ENCODE results near the gene OR5AU1. TPM values are rescaled to one million over a fixed set of nuclear protein-coding genes. Genes with fewer than 3 reads are reported as not detected.

Gene OR5AU1
- total and polyA plus RNA-seq, 2 of the 13 experiments (the other 11 are each of a cell fraction or from before 2014, with no cell fraction given), result not detected

DNA sequence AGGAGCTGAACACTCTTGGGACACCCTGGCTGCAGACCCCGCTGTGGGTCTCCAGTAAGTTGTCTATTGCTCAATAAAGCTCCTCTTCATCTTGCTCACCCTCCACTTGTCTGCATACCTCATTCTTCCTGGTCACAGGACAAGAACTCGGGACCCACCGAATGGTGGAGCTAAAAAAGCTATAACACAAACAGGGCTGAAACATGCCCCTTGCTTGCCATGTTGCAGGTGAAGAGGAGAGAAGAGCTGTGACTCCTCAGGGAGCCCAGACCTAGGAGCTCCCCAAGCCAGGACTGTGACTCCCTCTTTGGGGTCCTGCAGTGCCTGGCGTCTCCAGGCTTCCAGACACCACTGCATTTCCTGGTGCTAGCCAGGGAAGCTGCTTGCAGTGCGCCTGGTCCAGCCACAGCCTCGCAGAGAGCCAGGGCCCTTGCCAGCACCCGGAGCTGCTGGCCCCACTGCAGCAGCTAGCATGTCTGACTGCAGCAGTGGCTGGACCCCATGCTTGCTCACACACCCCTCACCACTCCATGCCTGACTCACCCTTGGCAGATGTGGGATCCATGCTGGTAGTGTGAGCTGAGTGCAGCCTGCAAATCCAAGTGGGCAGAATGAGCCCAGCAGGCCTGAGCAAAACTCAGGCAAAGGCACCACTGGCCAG, 37.1 kb upstream of the OR5AU1 start (continued):
- TF ChIP-seq ZC3H4 (CRISPR knock-in tag; IDR thresholded peaks at IDR 0.05; ENCODE audit: borderline replicate concordance) (no peak), ASH2L (IDR thresholded peaks at IDR 0.05; ENCODE audit: insufficient read length, low read depth, low read length) (no peak), GFI1 (CRISPR knock-in tag; IDR thresholded peaks at IDR 0.05; ENCODE audit: borderline replicate concordance) (no peak), SP1 (IDR thresholded peaks at IDR 0.05) (no peak), SP1 (CRISPR knock-in tag; IDR thresholded peaks at IDR 0.05) (no peak), HDAC6 (IDR thresholded peaks at IDR 0.05; ENCODE audit: low read depth, low read length) (no peak), ZNF30 (CRISPR knock-in tag; IDR thresholded peaks at IDR 0.05) (no peak), SRSF1 (optimal IDR thresholded peaks at IDR 0.05; ENCODE audit: low read depth, low read length) (no peak), PHF5A (CRISPR knock-in tag; IDR thresholded peaks at IDR 0.05; ENCODE audit: low read depth, unreplicated experiment) (no peak), KDM5A (IDR thresholded peaks at IDR 0.05; ENCODE audit: borderline replicate concordance, low read length) (no peak), RBM22 (optimal IDR thresholded peaks at IDR 0.05; ENCODE audit: low read length) (no peak), ZNF12 (CRISPR knock-in tag; IDR thresholded peaks at IDR 0.05) (no peak), PREB (CRISPR knock-in tag; IDR thresholded peaks at IDR 0.05) (no peak), CTCF (CRISPR knock-in tag; IDR thresholded peaks at IDR 0.05) (no peak), MEF2D (CRISPR knock-in tag; IDR thresholded peaks at IDR 0.05) (peak; percentile 29; the same call in 1 of the 2 replicates), PAXIP1 (CRISPR knock-in tag; conservative IDR thresholded peaks at IDR 0.05) (no peak), DMAP1 (CRISPR knock-in tag; IDR thresholded peaks at IDR 0.05) (no peak), ZNF567 (CRISPR knock-in tag; IDR thresholded peaks at IDR 0.05; ENCODE audit: borderline replicate concordance) (peak; percentile 29; the same call in 1 of the 2 replicates), CEBPB (IDR thresholded peaks at IDR 0.05; ENCODE audit: borderline replicate concordance, low read depth, low read length) (peak; percentile 42; the same call in 1 of the 2 replicates)
- TF ChIP-seq, protein P1, sequence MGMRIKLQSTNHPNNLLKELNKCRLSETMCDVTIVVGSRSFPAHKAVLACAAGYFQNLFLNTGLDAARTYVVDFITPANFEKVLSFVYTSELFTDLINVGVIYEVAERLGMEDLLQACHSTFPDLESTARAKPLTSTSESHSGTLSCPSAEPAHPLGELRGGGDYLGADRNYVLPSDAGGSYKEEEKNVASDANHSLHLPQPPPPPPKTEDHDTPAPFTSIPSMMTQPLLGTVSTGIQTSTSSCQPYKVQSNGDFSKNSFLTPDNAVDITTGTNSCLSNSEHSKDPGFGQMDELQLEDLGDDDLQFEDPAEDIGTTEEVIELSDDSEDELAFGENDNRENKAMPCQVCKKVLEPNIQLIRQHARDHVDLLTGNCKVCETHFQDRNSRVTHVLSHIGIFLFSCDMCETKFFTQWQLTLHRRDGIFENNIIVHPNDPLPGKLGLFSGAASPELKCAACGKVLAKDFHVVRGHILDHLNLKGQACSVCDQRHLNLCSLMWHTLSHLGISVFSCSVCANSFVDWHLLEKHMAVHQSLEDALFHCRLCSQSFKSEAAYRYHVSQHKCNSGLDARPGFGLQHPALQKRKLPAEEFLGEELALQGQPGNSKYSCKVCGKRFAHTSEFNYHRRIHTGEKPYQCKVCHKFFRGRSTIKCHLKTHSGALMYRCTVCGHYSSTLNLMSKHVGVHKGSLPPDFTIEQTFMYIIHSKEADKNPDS (CRISPR knock-in tag; IDR thresholded peaks at IDR 0.05), result no peak
- TF ChIP-seq, protein P2, sequence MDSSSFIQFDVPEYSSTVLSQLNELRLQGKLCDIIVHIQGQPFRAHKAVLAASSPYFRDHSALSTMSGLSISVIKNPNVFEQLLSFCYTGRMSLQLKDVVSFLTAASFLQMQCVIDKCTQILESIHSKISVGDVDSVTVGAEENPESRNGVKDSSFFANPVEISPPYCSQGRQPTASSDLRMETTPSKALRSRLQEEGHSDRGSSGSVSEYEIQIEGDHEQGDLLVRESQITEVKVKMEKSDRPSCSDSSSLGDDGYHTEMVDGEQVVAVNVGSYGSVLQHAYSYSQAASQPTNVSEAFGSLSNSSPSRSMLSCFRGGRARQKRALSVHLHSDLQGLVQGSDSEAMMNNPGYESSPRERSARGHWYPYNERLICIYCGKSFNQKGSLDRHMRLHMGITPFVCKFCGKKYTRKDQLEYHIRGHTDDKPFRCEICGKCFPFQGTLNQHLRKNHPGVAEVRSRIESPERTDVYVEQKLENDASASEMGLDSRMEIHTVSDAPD (CRISPR knock-in tag; IDR thresholded peaks at IDR 0.05), result no peak
